Activated CD4-positive, CD25-positive, alpha-beta regulatory T cell treated with anti-CD3 and anti-CD28 coated beads, Interleukin-2, amount 50 U/mL, for 24 hours (primary cell): ENCODE data around the gene RNF168.
A peak's percentile ranks its signal among the peaks of the same experiment; 100 is the strongest.
"Not testable (repeated sequence)": the region's sequence is repeated elsewhere in the genome, so short reads cannot be mapped to it uniquely, and the experiment has no call there.

Experiments
- ATAC-seq, 2 donors: fragments of 150-1000 bp; cut with Tn5 transposase; one replicate each; pipeline ENCODE4 v1.10.0; 2021; ENCODE audit warnings: mild to moderate bottlenecking in 1 of 2, moderate library complexity in 1 of 2

RNF168 gene

GRCh38 chr3:196503196-196504076, at the start of gene RNF168:
Gene RNF168, minus strand, starts transcription at chr3:196503768. Its CDS starts 595 bp downstream, at chr3:196503173.
- ATAC-seq: peak; percentile 82 to 84

DNA sequence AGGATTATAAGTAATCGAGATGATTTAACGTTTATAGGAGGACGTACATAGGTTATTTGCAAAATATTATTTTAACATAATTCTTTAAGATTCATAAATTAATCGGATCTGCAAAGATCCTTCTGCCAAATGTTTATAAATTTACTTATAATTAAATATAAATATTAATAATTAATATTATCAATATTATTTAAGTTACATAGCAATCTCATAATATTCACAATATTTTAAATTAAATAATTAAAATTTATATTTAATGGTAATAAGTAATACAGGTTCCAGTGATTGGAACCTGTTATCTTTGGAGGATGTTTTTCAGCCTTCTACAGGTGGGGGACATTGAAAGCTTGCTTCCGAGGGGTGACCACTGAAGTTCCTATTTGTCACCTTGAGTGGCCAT, 48.7 kb upstream of the RNF168 start:
- ATAC-seq: no peak

DNA sequence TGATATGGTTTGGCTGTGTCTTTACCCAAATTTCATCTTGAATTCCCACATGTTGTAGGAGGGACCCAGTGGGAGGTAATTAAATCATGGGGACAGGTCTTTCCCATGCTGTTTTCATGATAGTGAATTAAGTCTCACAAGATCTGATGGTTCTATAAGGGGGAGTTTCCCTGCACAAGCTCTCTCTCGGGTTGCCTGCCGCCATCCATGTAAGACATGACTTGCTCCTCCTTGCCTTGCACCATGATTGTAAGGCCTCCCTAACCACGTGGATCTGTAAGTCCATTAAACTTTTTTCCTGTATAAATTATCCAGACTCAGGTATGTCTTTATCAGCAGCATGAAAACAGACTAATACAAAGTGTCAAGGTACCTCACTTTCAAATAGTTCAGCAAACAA, 46.6 kb upstream of the RNF168 start:
- not testable (repeated sequence) for ATAC-seq

GRCh38 chr3:196549312-196549711, 45.7 kb upstream of the RNF168 start:
- not testable (repeated sequence) for ATAC-seq

- ATAC-seq: no peak
Measured at GRCh38 chr3:196547067-196547466, 43.5 kb upstream of the RNF168 start.

DNA sequence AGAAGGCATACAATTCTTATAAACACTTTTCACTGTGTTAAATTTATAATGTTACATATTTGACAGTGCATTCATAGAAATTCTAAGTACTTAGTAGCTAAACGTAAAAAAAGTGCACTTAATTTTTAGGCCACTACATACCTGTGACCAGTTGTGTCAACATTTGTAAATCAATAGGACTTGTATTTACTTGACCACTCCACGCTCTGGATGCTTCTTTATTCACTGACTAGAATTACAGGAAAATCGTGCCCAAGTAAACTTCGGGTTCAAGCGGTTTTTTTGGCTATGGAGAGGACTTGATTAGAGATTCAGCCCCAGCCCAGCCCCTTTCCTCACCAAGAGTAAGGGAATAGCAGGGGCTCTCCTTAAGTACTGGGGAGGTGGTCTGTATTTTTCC, 43.0 kb upstream of the RNF168 start:
- ATAC-seq: no peak

DNA sequence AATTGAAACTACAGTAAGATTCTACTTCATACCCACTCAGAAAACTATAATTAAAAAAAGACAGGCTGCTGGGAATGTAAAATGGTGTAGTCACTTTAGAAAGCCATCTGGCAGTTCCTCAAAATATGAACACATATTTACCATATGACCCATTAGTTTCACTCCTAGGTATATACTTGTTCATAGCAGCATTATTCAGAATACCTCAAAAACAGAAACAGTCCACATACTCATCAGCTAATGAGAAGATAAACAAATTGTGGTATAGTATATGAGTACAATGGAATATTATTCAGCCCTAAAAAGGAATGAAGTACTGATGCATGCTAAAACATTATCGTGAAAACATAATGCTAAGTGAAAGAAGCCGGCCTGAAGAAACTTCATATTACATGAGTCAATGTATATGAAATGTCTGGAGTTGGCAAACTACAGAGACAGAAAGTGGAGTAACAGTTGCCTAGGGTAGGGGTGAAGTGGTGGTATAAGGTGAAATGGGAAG, 41.0 kb upstream of the RNF168 start:
- ATAC-seq: peak in 1 of 2 donors; percentile 60

- ATAC-seq: no peak
Measured at GRCh38 chr3:196541684-196542445, 38.3 kb upstream of the RNF168 start.

GRCh38 chr3:196537319-196537984, 33.9 kb upstream of the RNF168 start:
- ATAC-seq: no peak

DNA sequence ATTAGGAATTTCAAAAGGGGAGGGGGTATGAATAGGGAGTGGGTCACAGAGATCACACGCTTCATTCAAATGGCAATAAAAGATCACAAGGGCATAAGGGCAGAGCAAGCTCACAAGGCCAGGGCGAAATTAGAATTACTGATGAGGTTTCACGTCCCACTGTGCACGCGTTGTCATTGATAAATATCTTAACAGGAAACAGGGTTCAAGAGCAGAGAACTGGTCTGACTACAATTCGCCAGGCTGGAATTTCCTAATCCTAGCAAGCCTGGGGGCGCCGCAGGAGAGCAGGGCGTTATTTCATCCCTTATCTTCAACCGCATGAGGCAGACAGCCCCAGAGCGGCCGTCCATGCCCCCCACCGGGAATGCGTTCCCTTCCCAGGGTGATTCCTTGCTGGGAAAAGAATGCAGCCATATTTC, 29.7 kb upstream of the RNF168 start:
- no peak for ATAC-seq

DNA sequence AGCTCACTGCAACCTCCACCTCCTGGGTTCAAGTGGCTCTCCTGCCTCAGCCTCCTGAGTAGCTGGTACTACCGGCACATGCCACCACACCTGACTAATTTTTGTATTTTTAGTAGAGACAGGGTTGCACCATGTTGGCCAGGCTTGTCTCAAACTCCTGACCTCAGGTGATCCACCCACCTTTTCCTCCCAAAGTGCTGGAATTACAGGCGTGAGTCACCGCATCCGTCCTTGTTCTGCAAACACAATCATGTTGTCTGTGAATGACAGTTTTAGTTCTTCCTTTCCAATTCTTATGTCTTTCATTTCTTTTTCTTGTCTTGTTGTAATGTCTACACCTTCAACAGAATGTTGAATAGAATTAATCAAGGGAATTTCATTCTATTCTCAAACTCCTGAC, 27.9 kb upstream of the RNF168 start:
- ATAC-seq: no peak

DNA sequence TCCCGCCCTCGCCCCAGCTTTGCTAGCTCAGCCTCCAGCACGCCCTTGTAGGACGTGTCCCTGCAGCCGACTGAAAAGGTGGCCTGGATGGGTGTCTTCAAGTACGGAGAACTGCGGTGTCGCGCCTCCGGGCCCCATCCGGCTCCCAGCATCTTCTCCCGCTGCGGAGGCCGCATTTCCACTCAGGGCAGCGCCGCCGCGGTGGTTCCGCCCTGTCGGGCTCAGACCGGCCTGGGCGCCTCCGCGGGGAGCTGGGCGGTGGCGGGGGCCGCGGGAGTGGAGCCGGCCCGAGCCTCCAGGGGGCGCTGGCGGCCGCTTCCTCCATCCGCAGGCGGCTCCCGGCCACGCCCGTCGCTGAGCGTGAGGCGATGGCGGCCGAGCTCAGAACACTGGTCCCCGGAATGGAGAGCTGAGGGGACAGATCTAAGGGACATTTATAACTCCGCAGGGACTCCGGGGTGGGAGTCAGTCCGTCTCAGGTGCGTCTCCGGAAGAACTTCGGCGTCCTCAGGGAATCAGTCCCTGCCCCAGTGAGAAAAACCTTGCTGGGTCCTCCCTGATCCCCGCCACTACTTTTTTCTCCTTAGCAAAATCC, 25.2 kb upstream of the RNF168 start:
- ATAC-seq: peak; percentile 98

DNA sequence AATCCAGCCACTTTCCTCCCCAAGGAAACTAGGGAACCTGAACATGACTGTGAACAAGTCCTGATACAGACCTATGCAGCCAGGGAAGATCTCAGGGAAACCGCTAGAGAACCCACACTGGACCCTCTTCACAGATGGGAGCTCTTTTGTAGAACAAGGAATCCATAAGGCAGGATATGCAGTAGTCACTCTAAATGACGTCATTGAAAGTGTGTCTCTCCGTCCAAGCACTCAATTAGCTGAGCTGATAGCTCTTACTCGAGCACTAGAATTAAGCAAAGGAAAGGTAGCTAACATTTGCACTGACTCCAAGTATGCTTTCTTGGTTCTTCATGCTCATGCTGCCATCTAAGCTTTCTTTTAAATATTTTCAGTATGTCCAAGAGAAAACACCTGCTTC, 21.6 kb upstream of the RNF168 start:
- no peak for ATAC-seq

GRCh38 chr3:196524527-196524926, 21.0 kb upstream of the RNF168 start:
- no peak for ATAC-seq

DNA sequence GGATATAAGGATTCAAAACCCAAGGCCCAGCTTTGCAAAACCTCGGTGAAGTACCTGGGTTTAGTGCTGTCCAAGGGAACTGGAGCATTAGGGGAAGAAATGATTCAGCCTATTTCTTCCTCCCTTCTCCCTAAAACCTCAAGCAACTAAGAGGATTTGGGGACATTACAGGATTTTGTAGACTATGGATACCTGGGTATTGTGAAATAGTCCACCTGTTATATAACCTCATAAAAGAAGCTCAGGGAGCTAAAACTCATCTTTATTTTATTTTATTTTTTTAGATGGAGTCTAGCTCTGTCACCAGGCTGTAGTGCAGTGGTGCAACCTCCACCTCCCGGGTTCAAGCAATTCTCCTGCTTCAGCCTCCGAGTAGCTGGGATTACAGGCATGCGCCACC, 20.3 kb upstream of the RNF168 start:
- no peak for ATAC-seq

GRCh38 chr3:196521291-196521690, 17.7 kb upstream of the RNF168 start:
- not testable (repeated sequence) for ATAC-seq

- no peak for ATAC-seq
Measured at GRCh38 chr3:196519718-196520082, 16.1 kb upstream of the RNF168 start.

DNA sequence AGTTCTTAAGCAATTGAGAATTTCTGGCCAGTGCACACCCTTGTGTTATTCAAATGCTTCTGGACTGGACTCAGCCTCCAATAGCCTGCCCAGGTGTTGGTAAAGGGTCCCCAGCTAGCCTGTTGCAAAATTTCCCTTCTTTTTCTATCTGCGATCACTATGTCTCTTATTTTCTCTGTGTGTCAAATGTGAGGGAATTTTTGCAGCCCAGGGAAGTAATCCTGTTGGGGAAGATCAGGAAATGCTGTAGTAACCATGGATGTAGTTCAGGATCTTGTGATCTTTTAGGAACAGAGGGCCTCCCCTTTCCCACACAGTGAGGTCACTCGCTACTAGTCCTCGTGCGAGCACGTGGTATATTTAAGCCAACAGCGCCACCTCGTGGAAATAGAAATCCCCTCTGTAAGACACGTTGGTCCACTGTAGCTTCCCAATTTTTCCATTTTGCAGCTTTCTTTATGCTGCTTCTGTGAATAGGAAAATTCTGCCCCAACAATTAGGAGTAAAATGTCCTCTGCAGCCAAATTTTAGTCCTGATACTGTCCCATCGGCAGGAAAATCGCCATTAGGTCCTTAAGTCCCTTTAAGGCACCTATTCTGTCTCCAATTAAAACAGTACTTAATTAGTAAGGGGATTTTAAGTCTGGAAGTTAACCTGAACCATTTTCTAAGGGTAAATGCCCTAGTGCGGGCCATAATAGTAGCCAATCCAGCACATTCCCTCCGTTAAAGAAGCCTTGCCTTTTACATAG, 15.6 kb upstream of the RNF168 start:
- ATAC-seq: peak in 1 of 2 donors; percentile 60

- ATAC-seq: no peak
Measured at GRCh38 chr3:196517919-196518318, 14.4 kb upstream of the RNF168 start.

DNA sequence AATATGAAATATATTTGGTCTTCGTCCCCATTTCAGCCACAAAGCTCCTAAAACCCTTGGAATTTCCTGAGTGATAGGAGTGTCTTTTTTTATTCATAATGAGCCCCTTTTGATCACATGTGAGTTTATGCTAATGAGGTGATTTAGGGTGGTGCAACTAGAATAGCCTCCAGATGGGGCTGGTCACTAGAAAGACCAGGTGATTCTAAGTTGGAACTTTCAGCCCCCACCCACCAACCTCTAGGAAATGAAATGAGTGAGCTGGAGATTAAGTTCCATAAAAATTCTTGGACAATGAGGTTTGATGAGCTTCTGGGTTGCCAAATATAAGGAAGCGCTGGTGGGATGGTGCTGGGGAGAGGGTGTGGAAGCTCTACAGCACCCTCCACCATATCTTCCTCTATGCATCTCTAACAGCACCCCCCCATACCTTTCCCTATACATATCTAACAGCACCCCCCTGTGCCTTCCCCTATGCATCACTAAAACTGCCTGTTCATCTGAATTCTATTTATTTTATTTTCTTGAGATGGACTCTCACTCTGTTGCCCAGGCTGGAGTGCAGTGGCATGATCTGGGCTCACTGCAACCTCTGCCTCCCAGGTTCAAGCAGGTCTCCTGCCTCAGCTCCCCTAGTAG, 13.7 kb upstream of the RNF168 start:
- ATAC-seq: no peak

GRCh38 chr3:196514913-196515621, 11.5 kb upstream of the RNF168 start, which contains the start of gene SMCO1:
Gene SMCO1, minus strand, starts transcription at chr3:196515346. Its CDS starts 137 bp downstream, at chr3:196515209.
- ATAC-seq: no peak
